Smooth muscle cell of the brain vasculature (primary cell): ENCODE measurements around the gene RNF223.

Source experiments
- DNase-seq: peaks from one replicate; pipeline ENCODE4 v3.0.0-alpha.2; 2012; ENCODE audit warnings: low read depth, low spot score

RNF223 gene

GRCh38 chr1:1046243-1046642 is 27.9 kb downstream of the RNF223 start:
- no peak for DNase-seq

GRCh38 chr1:1045129-1045528 is 29.0 kb downstream of the RNF223 start:
- no peak for DNase-seq

- no peak for DNase-seq
Observed at GRCh38 chr1:1044455-1045078, 29.5 kb downstream of the RNF223 start.

- no peak for DNase-seq
Observed at GRCh38 chr1:1043921-1044320, 30.2 kb downstream of the RNF223 start.

GRCh38 chr1:1043411-1043810 is 30.7 kb downstream of the RNF223 start:
- DNase-seq, result no peak

- DNase-seq, result no peak
Observed at GRCh38 chr1:1042835-1043234, 31.3 kb downstream of the RNF223 start.

- no peak for DNase-seq
Observed at GRCh38 chr1:1041873-1042272, 32.2 kb downstream of the RNF223 start.

GRCh38 chr1:1041092-1041523 is 33.0 kb downstream of the RNF223 start:
- no peak for DNase-seq

- no peak for DNase-seq
Observed at GRCh38 chr1:1040004-1040991, 33.8 kb downstream of the RNF223 start.

- no peak for DNase-seq
Observed at GRCh38 chr1:1039145-1039910, 34.8 kb downstream of the RNF223 start.

GRCh38 chr1:1038694-1039093 is 35.4 kb downstream of the RNF223 start:
- no peak for DNase-seq

GRCh38 chr1:1037366-1038327 is 36.5 kb downstream of the RNF223 start:
- no peak for DNase-seq

GRCh38 chr1:1035291-1035943 is 38.7 kb downstream of the RNF223 start:
- no peak for DNase-seq

GRCh38 chr1:1034439-1034781 is 39.7 kb downstream of the RNF223 start:
- DNase-seq, result no peak

GRCh38 chr1:1033731-1034438 is 40.2 kb downstream of the RNF223 start:
- no peak for DNase-seq

GRCh38 chr1:1033009-1033587 is 41.0 kb downstream of the RNF223 start:
- DNase-seq, result no peak

GRCh38 chr1:1032424-1032823 is 41.7 kb downstream of the RNF223 start:
- DNase-seq, result no peak

- no peak for DNase-seq
Observed at GRCh38 chr1:1031659-1032235, 42.4 kb downstream of the RNF223 start.
